GM23338 (cell line): ENCODE data around the gene LRRC4B. TPM values are rescaled to one million over a fixed set of nuclear protein-coding genes. Genes with fewer than 3 reads are reported as not detected.
"Not testable (repeated sequence)": the region's sequence is repeated elsewhere in the genome, so short reads cannot be mapped to it uniquely, and the experiment has no call there.

ENCODE experiments used
- ATAC-seq: fragments of 200-7000 bp; cut with Tn5 transposase; 3 replicates; pipeline ENCODE4 v1.9.1; 2020
- DNase-seq: peaks from one replicate; pipeline ENCODE4 v3.0.0-alpha.2; 2015; ENCODE audit warnings: low spot score
- H2AFZ ChIP-seq: fragments of 200-600 bp; sonication (generic); 2 replicates; pipeline ENCODE4 v1.8.0; 2016; ENCODE audit warnings: antibody characterized with exemption, mild to moderate bottlenecking, moderate library complexity
- H3F3A ChIP-seq: fragments of 200-600 bp; sonication (generic); replicated peaks from 2 replicates; pipeline ENCODE4 v1.8.0; 2017; ENCODE audit warnings: antibody characterized with exemption, mixed run types, low read depth
- H3K27ac ChIP-seq: fragments of 200-600 bp; sonication (generic); 2 replicates; pipeline ENCODE4 v1.6.1; 2016; ENCODE audit warnings: low read depth
- H3K27me3 ChIP-seq: fragments of 200-600 bp; sonication (generic); 2 replicates; pipeline ENCODE4 v1.8.0; 2016; ENCODE audit warnings: mild to moderate bottlenecking, mixed run types, moderate library complexity; ENCODE audit not compliant: insufficient read depth
- H3K36me3 ChIP-seq: fragments of 200-600 bp; sonication (generic); 2 replicates; pipeline ENCODE4 v1.8.0; 2016; ENCODE audit warnings: mild to moderate bottlenecking; ENCODE audit not compliant: insufficient read depth
- H3K4me1 ChIP-seq: fragments of 200-600 bp; sonication (generic); 2 replicates; pipeline ENCODE4 v1.8.0; 2016; ENCODE audit warnings: mild to moderate bottlenecking, moderate library complexity; ENCODE audit not compliant: insufficient read depth
- H3K4me2 ChIP-seq: fragments of 200-600 bp; sonication (generic); 2 replicates; pipeline ENCODE4 v1.7.1; 2017; ENCODE audit warnings: mixed run types
- H3K4me3 ChIP-seq: fragments of 200-600 bp; sonication (generic); 2 replicates; pipeline ENCODE4 v1.6.1; 2016; ENCODE audit warnings: mixed run types
- H3K79me2 ChIP-seq: fragments of 200-600 bp; sonication (generic); replicated peaks from 2 replicates; pipeline ENCODE4 v1.8.0; 2017; ENCODE audit warnings: mild to moderate bottlenecking; ENCODE audit not compliant: insufficient read depth
- H3K9me2 ChIP-seq: fragments of 200-600 bp; sonication (generic); 2 replicates; pipeline ENCODE4 v1.8.0; 2017; ENCODE audit not compliant: insufficient read depth
- H4K20me1 ChIP-seq: fragments of 200-600 bp; sonication (generic); replicated peaks from 2 replicates; pipeline ENCODE4 v1.8.0; 2017; ENCODE audit warnings: mild to moderate bottlenecking; ENCODE audit not compliant: insufficient read depth
- H3K27ac Mint-ChIP-seq: 2 replicates; pipeline ENCODE4 v1.8.0; 2020; ENCODE audit warnings: inconsistent platforms, mild to moderate bottlenecking, moderate library complexity, mixed read lengths
- H3K27me3 Mint-ChIP-seq: 3 replicates; pipeline ENCODE4 v1.8.0; 2022; ENCODE audit warnings: low read depth, mild to moderate bottlenecking, moderate library complexity, mixed read lengths, inconsistent platforms; ENCODE audit not compliant: insufficient read depth, poor library complexity
- H3K36me3 Mint-ChIP-seq: 3 replicates; pipeline ENCODE4 v1.8.0; 2021; ENCODE audit warnings: low read depth, mild to moderate bottlenecking, inconsistent platforms, moderate library complexity, mixed read lengths
- H3K4me1 Mint-ChIP-seq: 3 replicates; pipeline ENCODE4 v1.8.0; 2020; ENCODE audit warnings: mild to moderate bottlenecking, inconsistent platforms, mixed read lengths
- H3K4me3 Mint-ChIP-seq: 3 replicates; pipeline ENCODE4 v1.8.0; 2021; ENCODE audit warnings: moderate library complexity, mild to moderate bottlenecking, inconsistent platforms, mixed read lengths
- H3K9me3 Mint-ChIP-seq: 3 replicates; pipeline ENCODE4 v1.8.0; 2020; ENCODE audit warnings: moderate library complexity, mild to moderate bottlenecking, inconsistent platforms, mixed read lengths
- CREB1 ChIP-seq: fragments of 250-450 bp; sonication (Bioruptor Pico); IDR thresholded peaks from 2 replicates; pipeline ENCODE4 v1.5.0; 2020; ENCODE audit warnings: low read depth, mild to moderate bottlenecking, moderate library complexity
- CTCF ChIP-seq, 2 experiments: fragments of 200-600 bp in 1 of 2; sonication (generic) in 1 of 2; conservative IDR thresholded peaks; 2 replicates each; pipeline versions ENCODE4 v1.5.1 to v1.6.1; 2016 to 2017; ENCODE audit warnings: antibody characterized with exemption in 2 of 2, low read depth in 2 of 2, mild to moderate bottlenecking in 2 of 2, moderate library complexity in 1 of 2
- ETS1 ChIP-seq: IDR thresholded peaks from 2 replicates; pipeline ENCODE4 v1.6.1; 2016; ENCODE audit warnings: antibody characterized with exemption
- EZH2 ChIP-seq: fragments of 200-600 bp; sonication (generic); IDR thresholded peaks from one replicate; pipeline ENCODE4 v1.8.0; 2017; ENCODE audit warnings: antibody characterized with exemption, mild to moderate bottlenecking, low read depth; ENCODE audit not compliant: unreplicated experiment
- EZH2phosphoT487 ChIP-seq: fragments of 200-600 bp; sonication (generic); IDR thresholded peaks from one replicate; pipeline ENCODE4 v1.8.1; 2018; ENCODE audit warnings: antibody characterized with exemption; ENCODE audit not compliant: unreplicated experiment
- JUNB ChIP-seq: IDR thresholded peaks from one replicate; pipeline ENCODE4 v1.6.1; 2016; ENCODE audit warnings: antibody characterized with exemption; ENCODE audit not compliant: unreplicated experiment
- NANOG ChIP-seq: IDR thresholded peaks from 2 replicates; pipeline ENCODE4 v1.6.1; 2016; ENCODE audit warnings: antibody characterized with exemption, borderline replicate concordance
- POLR2AphosphoS5 ChIP-seq: IDR thresholded peaks from 2 replicates; pipeline ENCODE4 v1.6.1; 2016; ENCODE audit warnings: antibody characterized with exemption, low read depth
- STAT1 ChIP-seq: IDR thresholded peaks from one replicate; pipeline ENCODE4 v1.6.1; 2016; ENCODE audit warnings: antibody characterized with exemption; ENCODE audit not compliant: unreplicated experiment
- ZNF331 ChIP-seq: fragments of 250-450 bp; sonication (Bioruptor Pico); IDR thresholded peaks from 2 replicates; pipeline ENCODE4 v1.5.0; 2020; ENCODE audit warnings: low read depth, mild to moderate bottlenecking, moderate library complexity
- polyA plus RNA-seq: library from polyadenylated mRNA; unstranded; fragments of >200 nt; fragmentation: Nextera tagmentation; extraction: Ambion mirVana; gene quantifications from 2 replicates; pipeline ENCODE4 v1.2.1, GENCODE V29; 2016
- total RNA-seq: library from RNA; depleted of rRNA; stranded (reverse); fragments of >200 nt; shearing (Covaris generic); gene quantifications from 2 replicates; pipeline ENCODE4 v1.2.3, GENCODE V29; 2014

The LRRC4B gene
- total and polyA plus RNA-seq, 2 experiments from 2014 or later = 2.0 to 13.2 TPM

- H3K36me3 ChIP-seq, H3K27ac Mint-ChIP-seq: not testable (repeated sequence)
Observed at GRCh38 chr19:50581795-50582660, 13.8 kb upstream of the LRRC4B start.

GRCh38 chr19:50580970-50581634 lies 12.9 kb upstream of the LRRC4B start:
- H3F3A ChIP-seq = no peaks in the 10 kb centered on the region
- no peaks in the 10 kb centered on the region for H4K20me1 ChIP-seq
- Mint-ChIP-seq H3K4me1 (no peaks in the 10 kb centered on the region), H3K36me3 (peaks cover 36% of the 10 kb centered on the region), H3K9me3 (peaks cover 88% of the 10 kb centered on the region), H3K4me3 (no peak overlapping the region), H3K27ac (no peak overlapping the region), H3K27me3 (peaks cover 4% of the 10 kb centered on the region)
- no peak overlapping the region for H3K4me3 ChIP-seq
- H2AFZ ChIP-seq = no peak overlapping the region
- no peaks in the 10 kb centered on the region; the same call in 1 of the 2 replicates for H3K4me1 ChIP-seq
- no peak overlapping the region for H3K27ac ChIP-seq
- DNase-seq (no peak), ATAC-seq (no peak)
- H3K36me3 ChIP-seq = no peaks in the 10 kb centered on the region
- no peaks in the 10 kb centered on the region for H3K79me2 ChIP-seq
- no peak for TF ChIP-seq JUNB
- H3K27me3 ChIP-seq = no peaks in the 10 kb centered on the region
- no peak overlapping the region for H3K4me2 ChIP-seq
- no peaks in the 10 kb centered on the region for H3K9me2 ChIP-seq

More at GRCh38 chr19:50581795-50582660, 13.8 kb upstream of the LRRC4B start:
- H3K4me1 ChIP-seq, H3K27me3 ChIP-seq, DNase-seq, H3K4me3 ChIP-seq, H3K79me2 ChIP-seq, H3K4me2 ChIP-seq, ATAC-seq, H3K4me1 Mint-ChIP-seq, H3K27ac ChIP-seq, H3F3A ChIP-seq, H3K27me3 Mint-ChIP-seq, H2AFZ ChIP-seq, H4K20me1 ChIP-seq, H3K9me2 ChIP-seq, H3K4me3 Mint-ChIP-seq: not testable (repeated sequence)
- H3K9me3 Mint-ChIP-seq = peaks cover 91% of the 10 kb centered on the region
- peaks cover 39% of the 10 kb centered on the region for H3K36me3 Mint-ChIP-seq

- Mint-ChIP-seq H3K36me3 (peaks cover 36% of the 10 kb centered on the region), H3K27ac (no peak overlapping the region), H3K4me1 (no peaks in the 10 kb centered on the region), H3K27me3 (peaks cover 4% of the 10 kb centered on the region), H3K9me3 (peaks cover 88% of the 10 kb centered on the region), H3K4me3 (no peak overlapping the region)
- Histone ChIP-seq H3K36me3 (no peaks in the 10 kb centered on the region), H3K9me2 (no peaks in the 10 kb centered on the region), H3F3A (no peaks in the 10 kb centered on the region), H3K27ac (no peak overlapping the region), H3K4me1 (no peaks in the 10 kb centered on the region; the same call in 1 of the 2 replicates), H2AFZ (no peak overlapping the region), H3K79me2 (no peaks in the 10 kb centered on the region), H3K4me2 (no peak overlapping the region), H4K20me1 (no peaks in the 10 kb centered on the region), H3K4me3 (no peak overlapping the region), H3K27me3 (no peaks in the 10 kb centered on the region)
- ATAC-seq (no peak), DNase-seq (no peak)
- TF ChIP-seq EZH2phosphoT487 = no peak
- TF ChIP-seq ZNF331 (CRISPR knock-in tag) = no peak
- TF ChIP-seq CREB1 = no peak
- no peak for TF ChIP-seq JUNB
- TF ChIP-seq ETS1 = no peak
- no peak for TF ChIP-seq NANOG
- no peak for TF ChIP-seq POLR2AphosphoS5
- no peak for TF ChIP-seq STAT1
- no peak for TF ChIP-seq EZH2
- no peak for TF ChIP-seq CTCF (conservative IDR thresholded peaks at IDR 0.05; ENCODE audit: low read depth in 2 of 2)
Observed at GRCh38 chr19:50580240-50580639, 12.0 kb upstream of the LRRC4B start.
